HepG2 (cell line): ENCODE measurements around the gene PGC. TPM values are rescaled to one million over a fixed set of nuclear protein-coding genes. Genes with fewer than 3 reads are reported as not detected.

ENCODE experiments used
- HDAC2 ChIP-seq: sonication (generic); formaldehyde crosslinking; IDR thresholded peaks from 2 replicates; pipeline ENCODE4 v1.4.0; 2020; ENCODE audit warnings: missing genetic modification reagents
- MLXIP ChIP-seq: sonication (generic); formaldehyde crosslinking; IDR thresholded peaks from 2 replicates; pipeline ENCODE4 v1.9.0; 2021; ENCODE audit warnings: missing genetic modification reagents, borderline replicate concordance
- MXI1 ChIP-seq: IDR thresholded peaks from 3 replicates; pipeline ENCODE4 v1.6.1; 2012; ENCODE audit warnings: low read depth, low read length, inconsistent platforms, borderline replicate concordance
- NFKBIZ ChIP-seq: IDR thresholded peaks from 2 replicates; pipeline ENCODE4 v1.6.1; 2018; ENCODE audit warnings: missing genetic modification reagents, missing compliant biosample characterization
- PATZ1 ChIP-seq: sonication (generic); formaldehyde crosslinking; IDR thresholded peaks from 2 replicates; pipeline ENCODE4 v1.4.0; 2020; ENCODE audit warnings: missing genetic modification reagents
- PRPF4 ChIP-seq: fragments of 200-400 bp; formaldehyde crosslinking; IDR thresholded peaks from 2 replicates; pipeline ENCODE4 v1.6.1; 2016; ENCODE audit warnings: low read length, low read depth; ENCODE audit not compliant: poor library complexity, severe bottlenecking
- RXRA ChIP-seq: sonication (generic); formaldehyde crosslinking; IDR thresholded peaks from 2 replicates; pipeline ENCODE4 v1.5.1; 2020; ENCODE audit warnings: missing genetic modification reagents
- SRSF4 ChIP-seq: fragments of 200-400 bp; formaldehyde crosslinking; IDR thresholded peaks from one replicate; pipeline ENCODE4 v1.6.1; 2018; ENCODE audit warnings: mild to moderate bottlenecking, low read depth, low read length, moderate library complexity; ENCODE audit not compliant: poor library complexity, severe bottlenecking
- UBTF ChIP-seq: sonication (generic); formaldehyde crosslinking; IDR thresholded peaks from 2 replicates; pipeline ENCODE4 v1.4.0; 2020; ENCODE audit warnings: mild to moderate bottlenecking, missing genetic modification reagents
- ZNF256 ChIP-seq: sonication (generic); formaldehyde crosslinking; conservative IDR thresholded peaks from 2 replicates; pipeline ENCODE4 v1.4.0; 2020; ENCODE audit warnings: missing genetic modification reagents
- ZNF280D ChIP-seq: sonication (generic); formaldehyde crosslinking; IDR thresholded peaks from 2 replicates; pipeline ENCODE4 v1.5.1; 2020; ENCODE audit warnings: mild to moderate bottlenecking, missing genetic modification reagents
- ZNF556 ChIP-seq: sonication (generic); formaldehyde crosslinking; IDR thresholded peaks from 2 replicates; pipeline ENCODE4 v1.4.0; 2020; ENCODE audit warnings: mild to moderate bottlenecking, missing genetic modification reagents, borderline replicate concordance
- polyA plus RNA-seq, 8 experiments: library from polyadenylated mRNA; depleted of rRNA in 3 of 8; stranded (reverse) in 7 of 8; unstranded in 1 of 8; fragments of >200 nt; fragmentation: Illumina TruSeq in 4 of 8; extraction: Trizol in 4 of 8; gene quantifications; 2 replicates each; pipeline versions ENCODE4 v1.2.1 to v1.2.3, GENCODE V29; 2011 to 2016; ENCODE audit warnings: low read depth in 4 of 8, missing spikeins in 1 of 8, mixed read lengths in 1 of 8; ENCODE audit not compliant: insufficient read depth in 1 of 8
- total RNA-seq, 5 experiments: library from RNA; depleted of rRNA; stranded (reverse); fragments of >200 nt; fragmentation: Illumina TruSeq; extraction: Trizol; gene quantifications; 2 replicates each; pipeline ENCODE4 v1.2.3, GENCODE V29; 2016; ENCODE audit warnings: low read depth in 1 of 5

PGC gene
- total and polyA plus RNA-seq, 2 of the 13 experiments (the other 11 are each of a cell fraction or from before 2014, with no cell fraction given) = 426 to 502 TPM

GRCh38 chr6:41787219-41787917 is 40.2 kb upstream of the PGC start, which contains the start of gene TOMM6 (continued):
- TF ChIP-seq UBTF = peak; percentile 89
- TF ChIP-seq RXRA (CRISPR knock-in tag) = peak; percentile 85
- TF ChIP-seq PATZ1 = peak; percentile 81; the same call in 1 of the 2 replicates
- TF ChIP-seq NFKBIZ (CRISPR knock-in tag) = no peak
- peak; percentile 97; the same call in 2 of the 3 replicates for TF ChIP-seq MXI1
- TF ChIP-seq PRPF4 = no peak
- peak; percentile 88; the same call in 1 of the 2 replicates for TF ChIP-seq ZNF556 (CRISPR knock-in tag)
- TF ChIP-seq ZNF280D = peak; percentile 81; the same call in 1 of the 2 replicates
- no peak for TF ChIP-seq SRSF4
- peak; percentile 84 for TF ChIP-seq HDAC2 (CRISPR knock-in tag)
- no peak for TF ChIP-seq ZNF256 (CRISPR knock-in tag)
- TF ChIP-seq MLXIP (CRISPR knock-in tag) = no peak
